Measurements from ENCODE around the gene PACS2.

DNA sequence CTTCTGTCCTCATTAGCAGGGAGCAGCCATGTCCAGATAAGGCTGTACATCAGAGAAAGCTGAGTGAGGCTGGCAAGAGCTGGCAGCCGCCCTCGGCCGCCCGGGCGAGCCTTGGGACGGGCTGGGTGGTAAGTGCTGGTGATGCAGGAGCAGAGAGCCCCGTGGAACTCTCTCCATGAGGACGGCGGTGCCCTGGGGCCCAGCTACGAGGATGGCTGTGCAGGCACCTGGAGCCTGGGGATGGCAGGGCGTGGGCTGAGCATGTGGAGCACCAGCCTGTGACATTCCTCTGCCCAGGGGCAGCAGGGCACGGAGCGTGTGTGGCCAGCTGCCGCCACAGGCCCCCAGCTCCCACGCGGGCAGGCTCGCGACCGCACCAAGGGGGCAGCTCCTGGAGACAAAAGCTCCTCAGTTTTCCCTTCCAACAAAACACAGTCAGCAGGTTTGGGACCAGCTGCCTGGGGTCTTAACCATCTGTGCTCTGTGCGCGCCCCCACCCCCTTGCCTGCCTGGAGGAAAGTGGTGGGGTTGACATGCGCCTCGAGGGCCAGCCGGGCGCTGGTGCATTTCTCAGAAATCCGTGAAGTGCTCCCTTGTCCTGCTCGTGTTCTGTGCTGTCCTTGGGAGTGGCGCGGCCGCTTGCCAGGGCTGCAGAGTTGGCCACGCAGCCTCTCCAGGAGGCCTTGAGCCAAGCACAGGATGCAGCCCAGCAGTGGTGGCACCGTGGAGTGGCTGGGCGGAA is 21.4 kb downstream of the PACS2 start:
- TF ChIP-seq CTCF (IDR thresholded peaks at IDR 0.05) (no peak), EZH2phosphoT487 (IDR thresholded peaks at IDR 0.05) (no peak), EZH2 (IDR thresholded peaks at IDR 0.05) (no peak)
